CD4-positive, alpha-beta T cell treated with Interleukin-2 at 100 ng/mL for 4 hours (primary cell): ENCODE results near the gene FHDC1.

Experiments
- DNase-seq: peaks from one replicate; pipeline ENCODE4 v3.0.0-alpha.2; 2020; ENCODE audit warnings: low spot score

The FHDC1 gene

GRCh38 chr4:152936446-152937335, 568 bp downstream of the FHDC1 start:
- DNase-seq = no peak

DNA sequence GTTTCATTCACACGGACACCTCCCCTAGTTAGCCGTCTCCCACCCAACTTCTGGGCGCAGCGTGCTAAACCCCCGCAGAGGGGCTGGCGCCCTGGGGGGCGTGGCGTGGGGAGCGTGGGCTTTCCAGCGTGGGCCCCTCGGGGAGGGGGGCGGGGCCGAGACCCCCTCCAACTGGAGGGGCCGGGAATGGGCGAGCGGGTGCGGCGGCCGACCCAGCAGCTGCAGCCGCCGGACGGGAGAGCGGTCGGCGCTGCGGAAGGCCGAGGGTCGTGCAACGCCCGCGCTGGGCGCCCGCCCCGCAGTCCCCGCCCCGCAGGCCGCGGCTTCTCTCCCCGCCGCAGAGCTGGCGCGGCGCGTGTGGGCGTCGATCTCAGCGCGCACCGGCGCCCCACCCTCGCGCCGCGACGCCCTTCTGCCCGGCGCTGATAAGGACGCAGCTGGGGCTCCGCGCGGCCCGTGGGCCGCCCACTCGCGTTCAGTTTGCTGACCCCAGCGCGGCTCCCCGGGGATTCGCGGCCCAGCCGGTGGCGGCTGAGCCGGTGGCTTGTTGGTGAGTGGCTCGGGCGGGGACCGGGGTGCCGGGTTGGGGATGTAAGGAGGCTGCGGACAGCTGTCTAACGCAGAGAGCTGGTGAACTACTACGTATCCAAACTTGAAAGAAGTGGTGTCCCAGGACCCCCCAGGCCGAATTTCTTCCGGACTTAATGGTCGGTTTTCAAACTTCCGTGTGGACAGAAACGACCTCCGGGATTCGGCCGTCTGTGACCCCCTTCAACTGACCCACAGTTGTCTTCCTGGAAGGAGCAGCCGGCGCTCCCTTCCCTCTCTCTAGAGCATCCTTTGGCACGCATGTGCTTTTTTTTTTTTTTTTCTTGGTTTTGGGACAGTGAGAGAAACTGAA, 1.5 kb downstream of the FHDC1 start:
- DNase-seq = no peak

DNA sequence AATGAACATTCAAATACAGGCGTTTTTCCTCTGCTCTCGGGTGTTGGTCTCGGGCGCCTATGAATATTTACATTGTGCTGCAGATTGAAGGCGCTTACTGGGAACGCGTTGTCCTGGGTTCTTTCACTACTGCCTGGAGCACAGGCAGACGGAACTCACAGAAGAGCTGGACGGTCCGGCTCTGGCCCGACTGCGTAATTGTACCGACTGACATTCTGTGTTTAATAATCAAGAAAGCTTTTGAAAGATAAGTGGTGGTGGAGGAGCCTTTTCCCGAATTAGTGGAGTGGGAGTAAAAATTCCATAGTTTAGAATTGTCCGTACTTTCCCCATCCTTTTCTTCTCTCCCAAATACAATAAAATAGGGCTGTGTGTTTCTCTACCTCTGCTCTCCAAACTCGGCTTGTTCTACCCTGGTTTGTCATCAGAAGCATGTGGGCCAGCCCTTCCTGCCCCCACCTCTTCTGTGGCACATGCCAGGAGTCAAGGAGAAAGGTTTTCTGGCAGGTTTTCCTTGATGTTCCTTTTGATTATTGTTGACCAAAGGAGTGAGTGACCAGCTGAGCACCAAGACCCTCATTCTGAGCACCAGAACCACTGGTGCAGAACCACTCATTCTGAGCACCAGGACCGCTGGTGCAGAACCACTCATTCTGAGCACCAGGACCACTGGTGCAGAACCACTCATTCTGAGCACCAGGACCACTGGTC, 2.3 kb downstream of the FHDC1 start:
- no peak for DNase-seq

DNA sequence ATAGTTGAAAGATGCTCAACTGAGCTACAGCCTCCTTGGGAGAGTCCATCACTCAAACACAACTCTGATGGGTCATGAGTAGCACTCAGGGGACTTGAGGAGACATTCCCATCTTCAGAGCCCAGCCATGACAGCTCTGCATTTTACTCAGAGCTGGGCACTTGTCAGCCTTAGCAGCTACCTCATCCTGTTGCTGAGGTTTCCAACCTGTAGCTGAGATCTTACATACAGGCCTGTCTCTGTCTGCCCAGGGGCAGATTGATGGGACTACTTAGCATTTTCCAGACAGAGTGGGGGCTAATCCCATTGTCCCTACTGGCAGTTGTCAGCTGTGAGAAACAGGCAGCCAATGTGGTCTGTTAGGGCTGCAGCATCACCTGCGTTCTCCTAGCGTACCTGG, 3.5 kb downstream of the FHDC1 start:
- no peak for DNase-seq

GRCh38 chr4:152940461-152940860, 4.3 kb downstream of the FHDC1 start:
- no peak for DNase-seq

DNA sequence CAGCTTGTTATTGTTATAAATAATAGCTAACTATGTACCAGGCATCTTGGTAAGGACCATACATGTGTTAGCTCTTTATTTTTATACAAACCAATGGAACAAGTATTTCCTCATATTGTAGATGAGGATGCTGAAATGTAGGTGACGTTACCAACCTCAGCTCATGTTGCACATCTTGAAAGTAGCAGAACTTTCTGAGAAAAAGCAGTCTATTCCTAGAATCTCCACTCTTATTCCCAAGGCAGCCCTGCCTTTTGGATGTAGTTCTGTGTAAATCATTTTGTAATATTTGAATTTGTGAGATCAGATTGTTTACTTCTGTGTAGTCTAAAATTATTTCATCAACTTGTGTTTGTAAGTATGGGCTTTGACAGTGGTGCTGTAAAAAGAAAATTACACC, 5.3 kb downstream of the FHDC1 start:
- DNase-seq = no peak

DNA sequence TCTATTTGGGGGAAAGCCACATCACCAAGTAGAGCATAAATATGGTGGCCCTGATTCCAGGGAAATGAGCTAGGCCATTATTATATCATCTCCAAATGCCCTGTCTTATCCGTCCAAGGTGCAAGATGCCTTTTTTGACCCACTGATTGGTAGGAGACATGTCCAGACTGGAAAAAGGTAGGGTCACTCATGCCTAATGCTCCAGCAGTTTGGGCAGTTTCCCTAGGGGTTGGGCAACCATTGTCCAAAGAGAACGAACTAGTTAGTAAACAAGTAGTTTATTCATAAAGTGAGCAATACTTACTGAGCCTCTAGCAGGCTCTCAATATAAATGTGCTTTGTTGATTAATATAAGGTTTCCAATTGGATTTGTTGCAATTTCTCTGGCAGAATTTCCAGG, 6.2 kb downstream of the FHDC1 start:
- DNase-seq = no peak

- no peak for DNase-seq
Measured at GRCh38 chr4:152943672-152944071, 7.5 kb downstream of the FHDC1 start.

DNA sequence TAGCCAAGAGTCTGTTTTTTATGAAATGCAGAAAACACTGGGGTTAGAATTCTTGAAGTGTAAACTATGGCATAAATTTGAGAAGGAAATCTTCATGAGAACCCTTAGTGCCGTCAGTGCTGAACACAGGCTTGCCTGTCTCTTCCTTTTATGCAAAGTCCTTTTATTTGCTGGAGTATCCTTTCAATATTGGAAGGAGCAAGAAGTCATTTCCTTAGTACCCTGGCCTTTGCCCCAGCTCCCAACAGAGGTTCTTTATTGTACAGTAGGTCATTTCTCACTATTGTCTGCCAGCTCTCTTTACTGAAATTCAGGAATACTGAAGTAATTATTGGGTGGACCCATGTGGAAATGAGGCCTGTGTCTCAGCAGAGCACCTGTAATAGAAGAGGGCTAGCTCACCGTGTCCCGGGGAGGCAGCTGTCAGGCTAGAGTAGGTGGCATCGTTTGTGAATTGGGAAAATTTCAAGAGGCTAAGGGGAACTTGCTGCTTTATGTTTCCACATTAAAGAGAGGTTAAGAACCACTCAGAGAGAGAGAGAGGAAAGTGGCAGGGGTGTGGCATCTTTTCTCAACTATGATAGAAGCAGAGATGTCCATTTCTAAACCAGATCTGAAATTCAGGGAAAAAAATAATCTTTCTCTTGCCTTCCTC, 8.7 kb downstream of the FHDC1 start:
- no peak for DNase-seq

GRCh38 chr4:152945639-152946038, 9.5 kb downstream of the FHDC1 start:
- no peak for DNase-seq

DNA sequence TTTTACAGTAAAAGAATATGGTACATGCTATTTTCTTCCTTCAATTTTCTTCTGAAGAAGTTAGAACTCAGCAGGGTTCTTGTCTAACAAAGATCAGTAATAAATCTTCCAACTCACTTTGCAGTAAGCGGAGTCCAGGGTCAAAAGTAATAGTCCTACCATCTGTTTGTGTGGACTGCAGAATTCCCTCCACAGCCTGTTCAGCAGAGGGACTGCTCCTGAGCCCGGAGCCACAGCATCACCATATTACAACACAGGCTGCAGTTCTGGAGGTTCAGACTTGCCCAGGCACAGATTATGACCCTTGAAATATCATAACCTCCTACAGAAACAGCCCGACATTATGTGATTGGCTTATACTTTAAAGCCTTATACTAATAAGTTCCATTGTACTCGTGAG, 10.3 kb downstream of the FHDC1 start:
- DNase-seq = no peak

GRCh38 chr4:152947311-152947710, 11.2 kb downstream of the FHDC1 start:
- no peak for DNase-seq

GRCh38 chr4:152949930-152950329, 13.8 kb downstream of the FHDC1 start:
- DNase-seq = no peak

DNA sequence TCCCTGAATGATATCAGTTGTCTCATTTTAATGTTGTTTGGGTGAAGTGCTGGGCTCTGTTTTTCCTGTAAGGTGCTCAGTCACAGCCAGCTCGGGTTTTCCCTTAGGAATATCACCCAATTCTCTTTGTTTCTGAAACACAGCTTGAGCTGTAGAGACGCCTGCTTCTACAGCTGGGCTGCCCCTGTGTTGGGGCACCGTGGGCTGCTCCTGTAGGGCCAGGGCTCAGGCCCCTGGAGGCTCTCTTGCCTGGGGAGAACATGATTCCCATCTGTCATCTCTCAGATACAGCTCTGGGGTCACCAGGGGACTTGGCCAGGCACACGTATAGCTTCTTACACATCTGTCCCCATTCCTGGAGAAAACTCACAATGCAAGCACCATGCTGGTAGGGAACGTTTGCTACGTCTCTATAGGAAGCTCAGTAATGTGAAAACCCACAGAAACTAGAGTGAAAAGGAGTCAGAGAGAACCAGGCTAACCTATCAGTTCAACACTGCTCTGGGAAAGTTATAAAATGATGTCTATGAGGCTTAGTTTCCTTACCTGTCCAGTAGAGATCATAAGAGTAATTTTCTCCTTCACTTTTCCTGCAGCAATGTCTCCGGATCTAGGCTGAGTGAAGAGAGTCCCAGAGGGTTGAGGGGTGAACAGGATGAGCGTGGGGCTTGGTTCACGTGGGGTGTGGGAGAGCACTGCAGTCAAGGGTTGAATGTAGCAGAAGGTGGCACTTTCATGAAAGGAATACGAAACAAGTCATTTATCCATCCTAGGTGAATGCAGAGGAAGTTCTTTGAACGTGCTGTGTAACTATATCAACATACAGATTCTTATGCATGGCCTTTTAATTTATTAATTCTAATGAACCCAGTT, 14.5 kb downstream of the FHDC1 start:
- no peak for DNase-seq

DNA sequence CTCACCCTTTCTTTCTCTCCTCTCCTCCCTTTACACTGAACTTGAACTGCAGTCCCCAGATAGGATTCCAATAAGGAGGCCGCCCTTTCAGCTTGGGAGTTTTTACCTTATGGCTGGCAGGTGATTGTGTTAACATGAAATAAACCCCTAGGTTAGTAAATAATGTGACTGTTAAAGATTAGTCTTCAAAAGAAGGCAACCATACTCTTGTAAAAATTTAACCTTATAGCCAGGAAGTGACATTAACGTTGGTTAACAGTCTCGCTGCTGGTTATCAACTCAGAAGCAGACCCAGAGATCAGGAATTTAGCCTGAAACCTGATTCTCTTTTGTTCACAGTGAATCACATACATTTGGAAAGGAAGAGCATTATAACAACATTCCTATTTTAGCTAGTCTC, 15.2 kb downstream of the FHDC1 start:
- no peak for DNase-seq

- DNase-seq = no peak
Measured at GRCh38 chr4:152953514-152953913, 17.4 kb downstream of the FHDC1 start.

- no peak for DNase-seq
Measured at GRCh38 chr4:152954741-152955140, 18.6 kb downstream of the FHDC1 start.

DNA sequence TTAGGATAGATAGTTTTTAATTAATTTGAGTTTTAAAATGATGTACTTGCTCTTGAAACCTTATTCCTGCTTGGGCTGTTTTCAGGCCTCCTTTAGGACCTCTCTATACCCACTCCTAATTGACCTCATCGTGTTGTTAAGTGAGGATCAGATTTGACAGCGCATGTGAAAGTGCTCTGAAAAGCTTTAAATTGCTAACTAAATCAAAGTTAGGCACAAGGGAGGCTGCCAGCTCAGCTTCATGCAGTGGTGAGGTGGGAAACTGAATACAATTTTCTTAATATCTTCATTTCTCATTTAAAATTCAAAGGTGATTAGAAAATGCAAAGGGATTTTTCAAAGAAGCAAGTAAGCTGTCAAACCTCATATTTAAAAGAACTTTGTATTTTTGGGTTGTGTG, 20.0 kb downstream of the FHDC1 start:
- no peak for DNase-seq

DNA sequence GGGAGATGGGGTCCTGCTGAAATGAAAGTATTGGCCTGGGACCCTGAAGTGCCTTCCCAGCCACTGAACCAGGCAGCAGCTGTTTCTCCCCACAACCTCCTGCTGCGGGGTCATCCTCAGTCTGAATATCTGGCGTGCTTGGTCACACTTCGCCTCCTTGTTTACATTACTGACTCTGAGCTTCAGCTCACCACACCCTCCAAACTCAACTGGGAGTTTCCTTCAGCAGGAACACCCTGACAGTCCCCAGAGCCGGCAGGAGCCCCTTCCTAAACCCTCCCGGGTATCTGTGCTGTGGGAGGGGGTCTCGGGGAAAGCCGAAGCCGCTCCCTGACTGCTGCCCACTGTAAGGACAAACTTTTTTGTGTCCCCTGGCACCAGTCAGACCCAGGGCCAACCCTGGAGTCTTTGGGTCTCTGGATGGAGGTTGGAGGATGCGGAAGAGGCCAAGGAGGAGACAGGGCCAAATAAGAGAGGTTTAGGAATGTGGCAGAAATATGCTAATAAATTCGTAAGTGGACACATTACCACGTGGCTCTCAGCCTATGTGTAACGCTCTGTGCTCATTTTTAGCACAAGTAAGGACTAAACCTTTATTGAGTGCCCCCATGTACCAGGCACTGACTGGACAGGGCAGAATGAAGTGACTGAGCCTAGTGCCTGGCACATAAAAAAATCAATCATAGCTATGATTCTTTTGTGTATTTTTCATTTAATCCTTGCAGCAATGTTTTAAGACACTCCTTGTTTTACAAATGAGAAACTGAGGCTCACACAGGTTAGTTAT, 20.7 kb downstream of the FHDC1 start:
- DNase-seq = no peak
